Kidney (tissue), 14 donors: ENCODE measurements around the gene STK11. TPM values are rescaled to one million over a fixed set of nuclear protein-coding genes. Genes with fewer than 3 reads are reported as not detected.

Source experiments
- DNase-seq, 5 donors: peaks; one replicate each; pipeline ENCODE4 v3.0.0-alpha.2; 2013 to 2020
- FAIRE-seq: peaks from 2 replicates; lab custom pipeline; 2012; peaks lifted over from hg19 to GRCh38; lab: Jason Lieb, UNC
- H3K27ac ChIP-seq, 2 donors: one replicate each; pipeline ENCODE4 v1.7.0; 2013; ENCODE audit warnings: low read depth in 2 of 2, low read length in 2 of 2, inconsistent platforms in 1 of 2
- H3K27me3 ChIP-seq: one replicate; pipeline ENCODE4 v1.7.1; 2013; ENCODE audit warnings: low read length, inconsistent platforms; ENCODE audit not compliant: control insufficient read depth, insufficient read depth
- H3K36me3 ChIP-seq, 3 donors: one replicate each; pipeline versions ENCODE4 v1.7.0 to v1.7.1; 2013; ENCODE audit warnings: low read length in 3 of 3, control low read depth in 1 of 3, inconsistent platforms in 1 of 3; ENCODE audit not compliant: insufficient read depth in 3 of 3, control insufficient read depth in 2 of 3
- H3K4me1 ChIP-seq, 3 donors: one replicate each; pipeline versions ENCODE4 v1.7.0 to v1.7.1; 2013; ENCODE audit warnings: low read length in 3 of 3, inconsistent platforms in 1 of 3, low read depth in 1 of 3; ENCODE audit not compliant: control insufficient read depth in 2 of 3, insufficient read depth in 2 of 3
- H3K4me3 ChIP-seq, 3 donors: one replicate each; pipeline versions ENCODE4 v1.7.0 to v1.8.1; 2013; ENCODE audit warnings: low read length in 3 of 3, control low read depth in 1 of 3, inconsistent platforms in 1 of 3
- H3K9ac ChIP-seq, 3 donors: one replicate each; pipeline versions ENCODE4 v1.7.0 to v1.7.1; 2013; ENCODE audit warnings: low read length in 3 of 3, control low read depth in 1 of 3, inconsistent platforms in 1 of 3
- H3K9me3 ChIP-seq, 3 donors: one replicate each; pipeline versions ENCODE4 v1.7.0 to v1.7.1; 2013; ENCODE audit warnings: low read length in 3 of 3, control low read depth in 1 of 3, inconsistent platforms in 1 of 3; ENCODE audit not compliant: control insufficient read depth in 2 of 3, insufficient read depth in 1 of 3
- intact Hi-C: fragments of 100-400 bp; cut with DNase I; formaldehyde crosslinking; loops from one replicate; pipeline ENCODE4 v1.11.1; 2022
- polyA plus RNA-seq: library from polyadenylated mRNA; stranded (reverse); fragments of 350-450 nt; fragmentation: Illumina TruSeq; extraction: RNeasy Lipid Tissue Mini Kit (QIAGEN cat#74804); gene quantifications from one replicate; pipeline ENCODE4 v1.2.3, GENCODE V29; 2014; ENCODE audit warnings: low read depth, low replicate concordance; ENCODE audit not compliant: insufficient read depth
- total RNA-seq: library from RNA; stranded (reverse); fragmentation: NEBNext Ultra II Directional; extraction: Animal tissue kit (Norgen Biotek cat#: 25700); gene quantifications from one replicate; pipeline ENCODE4 v1.2.1, GENCODE V29; 2021
- TF ChIP-seq, protein P1 (sequence below): IDR thresholded peaks from 3 replicates; pipeline ENCODE4 v1.5.1; 2012; ENCODE audit warnings: mild to moderate bottlenecking, moderate library complexity, borderline replicate concordance; ENCODE audit not compliant: insufficient read depth; ENCODE audit errors: extremely low read depth
- donor health status: control.
- donor health status: control.
- donor health status: control.
- donor health status: control.
- donor health status: control.
- donor health status: DM: yes; HTN: yes; CAD: no.
- donor health status: Normal renal cell carcinoma (clear cell type).

STK11 gene
- total and polyA plus RNA-seq, 2 donors from 2014 or later: 40.7 to 57.7 TPM

- Histone ChIP-seq H3K4me1 (peaks cover 0 to 12% (median 0%) of the 10 kb centered on the region in 3 donors), H3K27ac (peak overlapping the region in 1 of 2 donors; percentile 71), H3K9me3 (no peaks in the 10 kb centered on the region), H3K4me3 (no peak overlapping the region), H3K9ac (peak overlapping the region in 1 of 3 donors; percentile 15), H3K36me3 (no peaks in the 10 kb centered on the region), H3K27me3 (no peaks in the 10 kb centered on the region)
- no peak for DNase-seq
- TF ChIP-seq, protein P1, sequence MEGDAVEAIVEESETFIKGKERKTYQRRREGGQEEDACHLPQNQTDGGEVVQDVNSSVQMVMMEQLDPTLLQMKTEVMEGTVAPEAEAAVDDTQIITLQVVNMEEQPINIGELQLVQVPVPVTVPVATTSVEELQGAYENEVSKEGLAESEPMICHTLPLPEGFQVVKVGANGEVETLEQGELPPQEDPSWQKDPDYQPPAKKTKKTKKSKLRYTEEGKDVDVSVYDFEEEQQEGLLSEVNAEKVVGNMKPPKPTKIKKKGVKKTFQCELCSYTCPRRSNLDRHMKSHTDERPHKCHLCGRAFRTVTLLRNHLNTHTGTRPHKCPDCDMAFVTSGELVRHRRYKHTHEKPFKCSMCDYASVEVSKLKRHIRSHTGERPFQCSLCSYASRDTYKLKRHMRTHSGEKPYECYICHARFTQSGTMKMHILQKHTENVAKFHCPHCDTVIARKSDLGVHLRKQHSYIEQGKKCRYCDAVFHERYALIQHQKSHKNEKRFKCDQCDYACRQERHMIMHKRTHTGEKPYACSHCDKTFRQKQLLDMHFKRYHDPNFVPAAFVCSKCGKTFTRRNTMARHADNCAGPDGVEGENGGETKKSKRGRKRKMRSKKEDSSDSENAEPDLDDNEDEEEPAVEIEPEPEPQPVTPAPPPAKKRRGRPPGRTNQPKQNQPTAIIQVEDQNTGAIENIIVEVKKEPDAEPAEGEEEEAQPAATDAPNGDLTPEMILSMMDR: no peak
- intact Hi-C loops: no loop called here
- no peak for FAIRE-seq
Observed at GRCh38 chr19:1233115-1233667, 27.6 kb downstream of the STK11 start.

DNA sequence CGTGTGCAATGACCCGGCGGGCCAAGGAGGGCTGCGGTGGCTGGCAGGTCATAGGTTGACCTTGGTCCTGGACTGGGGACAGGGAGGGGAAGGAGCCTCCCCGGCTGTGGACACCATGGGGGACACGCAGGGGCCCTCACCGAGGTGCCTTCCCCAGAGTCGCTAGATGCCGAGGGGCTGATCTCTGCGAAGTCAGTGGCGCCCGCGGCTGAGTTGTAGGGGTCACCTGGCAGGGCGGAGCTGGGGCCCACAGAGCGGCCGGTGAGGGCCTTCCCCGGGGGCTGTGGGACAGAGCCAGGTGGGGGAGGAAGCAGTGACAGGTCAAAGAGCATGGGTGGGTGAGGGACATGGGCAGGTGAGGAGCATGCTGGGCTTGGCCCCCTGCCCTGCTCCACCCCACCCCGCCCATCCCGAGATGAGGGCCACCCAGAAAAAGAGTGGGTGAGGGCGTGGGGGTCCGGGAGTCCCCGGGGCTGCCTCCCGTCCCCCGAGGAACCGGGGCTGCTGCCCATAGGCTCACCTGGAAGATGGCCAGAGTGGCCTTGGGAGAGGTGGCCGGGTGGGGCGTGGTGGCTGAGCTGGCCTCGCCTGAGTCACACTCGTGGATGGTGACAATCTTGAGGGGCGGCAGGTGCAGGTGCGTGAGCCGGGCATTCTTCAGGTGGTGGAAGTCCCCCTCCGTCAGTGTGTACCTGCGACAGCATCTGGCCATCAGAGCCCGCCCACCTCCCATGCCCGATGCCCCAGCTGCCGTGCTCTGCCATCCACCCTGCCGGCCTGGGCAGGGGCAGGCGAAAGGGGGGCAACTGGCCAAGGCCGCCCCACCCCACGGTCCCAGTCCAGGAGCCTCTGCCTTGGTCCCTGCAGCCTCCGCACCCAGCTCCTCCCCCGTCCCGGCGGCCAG lies 28.7 kb downstream of the STK11 start:
- H3K4me3 ChIP-seq: no peak overlapping the region
- intact Hi-C loops: no loop called here
- H3K9ac ChIP-seq: no peak overlapping the region
- H3K27me3 ChIP-seq: no peaks in the 10 kb centered on the region
- TF ChIP-seq, protein P1: no peak
- H3K27ac ChIP-seq: no peak overlapping the region
- no peak for DNase-seq
- no peak for FAIRE-seq
- H3K9me3 ChIP-seq: no peaks in the 10 kb centered on the region
- peaks cover 0 to 12% (median 0%) of the 10 kb centered on the region in 3 donors for H3K4me1 ChIP-seq
- no peaks in the 10 kb centered on the region for H3K36me3 ChIP-seq

DNA sequence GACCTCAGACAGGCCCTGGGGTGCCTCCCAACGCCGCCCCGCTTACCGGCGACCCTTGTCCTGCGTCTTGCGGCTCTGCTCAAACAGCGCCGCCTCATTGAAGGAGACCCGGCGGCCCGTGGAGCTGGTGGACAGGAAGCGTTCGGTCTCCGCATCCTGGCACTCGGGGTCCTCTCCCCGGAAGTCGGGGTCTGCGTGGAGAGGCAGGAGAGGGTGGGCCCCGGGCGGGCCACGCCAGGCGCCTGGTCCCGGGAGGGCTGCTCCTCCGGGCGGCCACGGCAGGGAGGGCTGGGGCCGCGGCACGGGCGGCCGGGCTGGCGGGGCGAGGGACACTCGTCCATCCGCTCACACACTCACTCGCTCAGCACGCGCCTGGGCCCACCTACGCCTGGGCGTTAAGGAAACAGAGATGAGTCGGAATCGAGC lies 29.4 kb downstream of the STK11 start:
- Histone ChIP-seq H3K27me3 (no peaks in the 10 kb centered on the region), H3K36me3 (no peaks in the 10 kb centered on the region), H3K4me3 (no peak overlapping the region), H3K4me1 (peaks cover 0 to 15% (median 6%) of the 10 kb centered on the region in 3 donors), H3K9ac (no peak overlapping the region), H3K9me3 (no peaks in the 10 kb centered on the region), H3K27ac (no peak overlapping the region)
- TF ChIP-seq, protein P1: no peak
- intact Hi-C loops: no loop called here
- DNase-seq (no peak), FAIRE-seq (no peak)
